ENCODE data around the gene COX7C. TPM values are rescaled to one million over a fixed set of nuclear protein-coding genes. Genes with fewer than 3 reads are reported as not detected.

The COX7C gene
- total RNA-seq, 1 experiment from 2014 or later = 859 TPM

DNA sequence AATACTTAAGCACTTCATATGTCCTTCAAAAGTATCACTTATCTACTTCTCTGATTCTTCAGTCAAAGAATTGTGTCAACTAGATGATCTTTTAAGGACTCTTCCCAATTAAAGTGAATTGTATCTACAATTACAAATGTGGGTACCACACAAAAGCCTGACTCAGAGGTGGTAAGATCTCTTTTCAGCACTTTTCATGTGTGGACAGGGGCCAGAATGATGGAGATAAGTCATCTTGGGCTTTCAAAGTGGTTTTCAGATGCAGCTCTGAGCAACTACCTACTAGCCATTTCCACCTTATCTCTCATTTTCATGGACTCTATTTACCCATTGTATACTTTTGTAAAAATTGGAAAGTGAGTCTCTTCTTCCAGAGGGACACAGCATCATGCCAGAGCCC lies 8.4 kb downstream of the COX7C start:
- Mint-ChIP-seq H3K36me3 (ENCODE audit: insufficient read depth, unreplicated experiment) (peaks cover 17% of the 10 kb centered on the region), H3K4me3 (ENCODE audit: low read depth, unreplicated experiment) (no peak overlapping the region), H3K27me3 (ENCODE audit: unreplicated experiment) (no peaks in the 10 kb centered on the region), H3K4me1 (ENCODE audit: low read depth, unreplicated experiment) (peaks cover 9% of the 10 kb centered on the region), H3K27ac (ENCODE audit: unreplicated experiment) (no peak overlapping the region), H3K9me3 (ENCODE audit: low read depth, unreplicated experiment) (peaks cover 2% of the 10 kb centered on the region)
- intact Hi-C loops (cut with micrococcal nuclease; ENCODE audit: unreplicated experiment) = no loop called here
- TF ChIP-seq, protein P1, sequence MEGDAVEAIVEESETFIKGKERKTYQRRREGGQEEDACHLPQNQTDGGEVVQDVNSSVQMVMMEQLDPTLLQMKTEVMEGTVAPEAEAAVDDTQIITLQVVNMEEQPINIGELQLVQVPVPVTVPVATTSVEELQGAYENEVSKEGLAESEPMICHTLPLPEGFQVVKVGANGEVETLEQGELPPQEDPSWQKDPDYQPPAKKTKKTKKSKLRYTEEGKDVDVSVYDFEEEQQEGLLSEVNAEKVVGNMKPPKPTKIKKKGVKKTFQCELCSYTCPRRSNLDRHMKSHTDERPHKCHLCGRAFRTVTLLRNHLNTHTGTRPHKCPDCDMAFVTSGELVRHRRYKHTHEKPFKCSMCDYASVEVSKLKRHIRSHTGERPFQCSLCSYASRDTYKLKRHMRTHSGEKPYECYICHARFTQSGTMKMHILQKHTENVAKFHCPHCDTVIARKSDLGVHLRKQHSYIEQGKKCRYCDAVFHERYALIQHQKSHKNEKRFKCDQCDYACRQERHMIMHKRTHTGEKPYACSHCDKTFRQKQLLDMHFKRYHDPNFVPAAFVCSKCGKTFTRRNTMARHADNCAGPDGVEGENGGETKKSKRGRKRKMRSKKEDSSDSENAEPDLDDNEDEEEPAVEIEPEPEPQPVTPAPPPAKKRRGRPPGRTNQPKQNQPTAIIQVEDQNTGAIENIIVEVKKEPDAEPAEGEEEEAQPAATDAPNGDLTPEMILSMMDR (IDR thresholded peaks at IDR 0.05; ENCODE audit: unreplicated experiment) = no peak
- CTCF ChIA-PET = no interaction called here
- no peak for DNase-seq
- no TSS peak for BruUV-seq (replicated peaks)

DNA sequence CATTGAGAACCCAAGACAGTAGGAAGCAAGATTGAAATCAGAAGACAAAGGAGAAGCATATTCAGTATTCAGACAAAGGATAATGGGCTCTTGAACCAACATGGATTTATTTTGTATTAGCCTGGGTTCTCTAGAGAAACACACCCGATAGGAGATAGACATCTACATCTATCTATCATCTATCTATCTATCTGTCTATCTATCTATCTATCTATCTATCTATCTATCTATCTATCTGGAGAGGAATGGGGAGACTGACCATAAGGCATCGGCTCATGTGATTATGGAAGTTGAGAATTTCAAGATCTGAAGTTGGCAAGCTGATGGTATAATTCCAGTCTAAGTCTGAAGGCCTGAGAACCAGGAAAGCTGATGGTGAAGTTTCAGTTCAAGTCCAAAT lies 13.4 kb downstream of the COX7C start:
- no TSS peak for BruUV-seq (replicated peaks)
- Mint-ChIP-seq H3K9me3 (ENCODE audit: low read depth, unreplicated experiment) (peaks cover 2% of the 10 kb centered on the region), H3K4me3 (ENCODE audit: low read depth, unreplicated experiment) (no peak overlapping the region), H3K27ac (ENCODE audit: unreplicated experiment) (no peak overlapping the region), H3K4me1 (ENCODE audit: low read depth, unreplicated experiment) (peaks cover 10% of the 10 kb centered on the region), H3K36me3 (ENCODE audit: insufficient read depth, unreplicated experiment) (no peaks in the 10 kb centered on the region), H3K27me3 (ENCODE audit: unreplicated experiment) (no peaks in the 10 kb centered on the region)
- TF ChIP-seq, protein P1 (IDR thresholded peaks at IDR 0.05; ENCODE audit: unreplicated experiment) = no peak
- no peak for DNase-seq
- intact Hi-C loops (cut with micrococcal nuclease; ENCODE audit: unreplicated experiment) = no loop called here
- CTCF ChIA-PET = interaction anchor here (0.8 kb wide), 1 partner anchor 170 kb away, joined by 4 read pairs; no protein-coding TSS in a partner anchor

DNA sequence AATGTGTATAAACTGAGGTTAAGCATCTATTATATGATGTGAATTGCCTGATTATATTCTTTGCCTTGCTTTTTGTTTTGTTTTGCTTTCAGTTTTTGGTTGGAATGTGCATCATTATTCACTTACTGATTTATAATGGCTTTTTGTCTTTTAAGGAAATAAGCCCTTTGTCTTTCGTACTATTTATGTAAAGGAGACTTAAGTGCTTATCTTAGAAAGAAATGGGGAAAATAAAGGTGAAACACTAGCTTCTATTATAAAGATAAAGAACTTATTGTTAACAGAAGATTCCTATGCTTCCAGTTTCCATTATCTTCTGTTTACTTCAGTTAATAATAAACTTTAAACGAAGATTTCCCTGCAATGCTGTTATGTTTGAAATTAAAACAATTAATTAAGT lies 23.3 kb downstream of the COX7C start:
- TF ChIP-seq, protein P1 (IDR thresholded peaks at IDR 0.05; ENCODE audit: unreplicated experiment) = no peak
- CTCF ChIA-PET = no interaction called here
- DNase-seq = no peak
- Mint-ChIP-seq H3K9me3 (ENCODE audit: low read depth, unreplicated experiment) (no peaks in the 10 kb centered on the region), H3K4me1 (ENCODE audit: low read depth, unreplicated experiment) (peaks cover 31% of the 10 kb centered on the region), H3K27me3 (ENCODE audit: unreplicated experiment) (no peaks in the 10 kb centered on the region), H3K4me3 (ENCODE audit: low read depth, unreplicated experiment) (peak overlapping the region; percentile 29), H3K27ac (ENCODE audit: unreplicated experiment) (peak overlapping the region; percentile 52), H3K36me3 (ENCODE audit: insufficient read depth, unreplicated experiment) (no peaks in the 10 kb centered on the region)
- intact Hi-C loops (cut with micrococcal nuclease; ENCODE audit: unreplicated experiment) = no loop called here
- no TSS peak for BruUV-seq (replicated peaks)

DNA sequence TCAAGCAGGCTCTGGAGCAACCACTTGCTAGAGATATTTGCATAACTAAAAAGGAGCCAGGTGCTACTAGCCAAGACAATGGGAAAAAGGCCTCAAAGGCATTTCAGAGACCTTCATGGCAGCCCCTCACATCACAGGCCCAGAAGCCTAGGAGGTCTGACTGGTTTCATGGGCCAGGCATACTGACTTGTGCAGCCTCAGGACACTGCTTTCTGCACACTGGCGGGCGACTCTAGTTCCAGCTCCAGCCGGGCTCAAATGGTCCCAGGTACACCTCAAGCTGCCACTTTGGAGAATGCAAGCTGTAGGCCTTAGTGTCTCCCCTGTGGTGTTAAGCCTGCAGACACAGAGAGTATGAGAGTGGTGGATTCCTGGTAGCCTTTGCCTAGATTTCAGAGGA lies 27.1 kb downstream of the COX7C start:
- BruUV-seq (replicated peaks) = no TSS peak
- intact Hi-C loops (cut with micrococcal nuclease; ENCODE audit: unreplicated experiment) = no loop called here
- Mint-ChIP-seq H3K4me1 (ENCODE audit: low read depth, unreplicated experiment) (peaks cover 22% of the 10 kb centered on the region), H3K36me3 (ENCODE audit: insufficient read depth, unreplicated experiment) (no peaks in the 10 kb centered on the region), H3K9me3 (ENCODE audit: low read depth, unreplicated experiment) (no peaks in the 10 kb centered on the region), H3K4me3 (ENCODE audit: low read depth, unreplicated experiment) (no peak overlapping the region), H3K27me3 (ENCODE audit: unreplicated experiment) (no peaks in the 10 kb centered on the region), H3K27ac (ENCODE audit: unreplicated experiment) (no peak overlapping the region)
- TF ChIP-seq, protein P1 (IDR thresholded peaks at IDR 0.05; ENCODE audit: unreplicated experiment) = no peak
- DNase-seq = no peak
- CTCF ChIA-PET = no interaction called here
